NCI-H146 (cell line): ENCODE data around the gene MDFI.

Source experiments
- DNase-seq: peaks from one replicate; lab custom pipeline; 2025; lab: John Stamatoyannopoulos, UW

MDFI gene

DNA sequence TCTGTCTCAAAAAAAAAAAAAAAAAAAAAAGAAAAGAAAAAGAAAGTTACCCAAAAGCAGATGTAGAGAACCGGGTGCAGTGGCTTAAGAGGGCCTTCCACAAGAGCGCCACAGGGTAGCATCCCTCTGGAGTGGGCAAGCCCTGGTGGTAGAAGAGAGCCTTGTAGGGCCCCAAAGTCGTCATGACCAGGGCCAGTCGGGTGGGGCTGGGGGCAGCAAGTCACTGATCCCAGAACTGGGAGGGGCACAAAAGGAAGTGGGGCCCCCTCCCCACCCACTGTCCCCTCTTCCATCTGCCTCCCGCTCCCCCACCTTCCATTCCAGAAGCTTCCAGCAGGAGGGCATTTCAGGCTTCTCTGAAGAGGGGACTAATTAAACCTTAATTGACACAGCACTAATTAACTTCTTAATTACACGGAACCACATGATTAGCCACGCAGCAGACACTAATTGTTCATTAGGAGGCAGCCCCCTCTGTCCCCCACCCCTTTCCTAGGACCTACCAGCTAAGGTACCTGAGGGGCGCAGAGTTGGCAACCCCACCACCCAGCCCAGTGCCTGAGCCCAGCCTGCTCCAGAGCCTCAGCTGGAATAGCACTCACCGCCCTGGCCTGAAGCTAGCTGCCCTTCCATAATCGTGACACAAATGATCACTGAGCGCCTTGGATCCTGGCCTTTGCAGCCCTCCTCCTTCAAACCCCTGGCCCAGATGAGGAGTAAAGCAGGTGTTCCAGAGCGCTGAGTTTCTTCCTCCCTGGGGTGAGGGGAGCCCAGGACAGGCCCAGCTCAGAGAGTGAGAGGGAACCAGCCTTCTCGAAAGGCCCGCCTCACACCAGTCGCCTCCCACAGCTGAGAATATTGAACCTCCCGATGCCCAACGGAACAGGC, 34.8 kb downstream of the MDFI start:
- DNase-seq = no peak

DNA sequence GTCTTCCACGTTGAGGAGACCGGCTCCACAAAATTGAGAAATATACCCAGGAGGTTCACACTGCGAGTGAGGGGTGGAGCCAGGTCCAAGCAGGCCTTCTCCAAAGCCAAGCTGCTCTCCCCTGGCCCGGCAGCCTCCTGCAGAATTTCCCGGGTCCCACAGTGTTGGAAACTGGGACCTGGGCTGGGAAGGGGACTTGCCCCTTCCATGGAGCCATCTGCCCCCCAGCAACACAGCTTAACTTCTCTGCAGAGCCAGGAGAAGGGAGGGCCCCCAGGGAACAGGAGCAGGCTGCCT, 35.4 kb downstream of the MDFI start:
- no peak for DNase-seq

DNA sequence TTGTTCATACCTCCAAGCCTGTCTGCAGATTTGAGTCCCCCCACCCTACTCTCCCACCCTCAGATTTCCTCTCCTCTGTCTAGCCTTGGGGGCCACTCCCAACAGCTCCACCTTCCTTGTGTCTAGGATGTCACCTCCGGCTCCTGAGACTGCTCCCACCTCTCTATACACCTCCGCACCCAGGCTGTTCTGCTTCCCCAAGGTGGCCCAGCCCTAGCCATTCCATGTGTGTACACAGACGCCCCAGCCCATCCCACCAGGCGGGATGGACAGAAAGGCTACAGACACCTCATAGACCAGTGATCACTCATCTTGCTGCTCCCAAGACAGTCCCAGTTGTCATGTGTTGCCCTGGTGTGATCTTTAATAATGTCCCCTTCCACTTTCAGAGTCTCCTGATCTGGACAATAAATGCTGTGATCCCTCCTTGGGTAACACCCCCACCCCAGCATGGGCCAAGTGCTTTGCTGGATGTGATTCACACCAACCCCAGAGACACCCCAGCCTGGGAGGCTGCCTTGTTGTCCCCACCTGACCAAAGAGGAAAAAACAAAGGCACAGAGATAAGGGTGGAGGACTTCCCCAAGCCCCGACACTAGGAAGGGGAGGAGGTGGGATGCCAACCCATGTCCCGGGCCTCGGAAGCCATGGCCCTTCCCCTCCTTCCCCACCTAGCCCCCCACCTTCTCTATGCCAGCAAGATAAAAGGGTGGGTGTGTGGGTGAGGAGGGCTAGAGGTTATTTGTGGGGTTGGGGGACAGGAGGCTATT, 36.1 kb downstream of the MDFI start:
- no peak for DNase-seq

DNA sequence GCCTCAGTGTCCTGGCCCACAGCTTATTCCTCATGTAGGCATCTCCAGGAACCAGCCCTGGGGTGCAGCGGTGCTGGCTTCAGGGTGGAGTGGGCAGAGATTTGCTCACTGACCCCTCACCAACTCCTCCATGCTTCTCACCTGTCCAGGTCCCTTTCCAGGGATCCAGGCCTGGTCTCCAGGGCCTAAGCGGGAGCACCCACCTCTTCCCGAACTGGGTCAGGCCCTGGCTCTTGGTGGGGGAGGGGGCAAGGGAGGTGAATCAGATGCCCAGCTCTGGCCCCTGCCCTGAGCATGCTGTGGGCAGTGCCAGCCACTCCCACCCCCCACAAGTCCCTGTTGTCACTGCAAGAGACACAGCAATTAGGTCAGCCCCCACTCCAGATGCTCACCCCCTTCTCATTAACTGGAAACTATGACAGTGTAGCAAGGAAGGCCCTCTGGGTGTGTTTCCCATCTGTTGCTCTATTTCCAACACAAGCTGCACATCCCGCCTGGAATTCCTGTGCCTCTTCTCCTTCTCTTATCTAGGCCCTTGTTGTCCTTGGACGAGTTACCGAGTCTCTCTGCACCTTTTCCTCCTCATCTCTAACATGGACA, 37.0 kb downstream of the MDFI start:
- DNase-seq = no peak

DNA sequence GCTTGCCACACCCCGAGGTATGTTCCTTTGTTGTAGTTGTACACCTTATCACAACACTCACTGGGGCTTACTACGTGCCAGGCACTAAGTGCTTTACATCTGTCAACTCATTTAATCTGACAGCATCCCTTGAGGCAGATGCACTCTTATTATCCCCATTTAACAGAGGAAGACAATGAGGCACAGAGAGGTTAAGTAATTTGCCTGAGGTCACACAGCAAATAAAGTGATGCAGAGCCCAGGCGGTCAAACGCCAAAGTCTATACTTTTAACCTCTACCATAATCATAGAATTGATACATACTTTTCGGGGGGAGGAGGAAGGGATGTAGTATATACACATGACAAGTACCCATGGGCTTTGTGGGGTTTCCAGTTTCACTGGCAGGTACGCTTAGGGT, 37.7 kb downstream of the MDFI start:
- no peak for DNase-seq

DNA sequence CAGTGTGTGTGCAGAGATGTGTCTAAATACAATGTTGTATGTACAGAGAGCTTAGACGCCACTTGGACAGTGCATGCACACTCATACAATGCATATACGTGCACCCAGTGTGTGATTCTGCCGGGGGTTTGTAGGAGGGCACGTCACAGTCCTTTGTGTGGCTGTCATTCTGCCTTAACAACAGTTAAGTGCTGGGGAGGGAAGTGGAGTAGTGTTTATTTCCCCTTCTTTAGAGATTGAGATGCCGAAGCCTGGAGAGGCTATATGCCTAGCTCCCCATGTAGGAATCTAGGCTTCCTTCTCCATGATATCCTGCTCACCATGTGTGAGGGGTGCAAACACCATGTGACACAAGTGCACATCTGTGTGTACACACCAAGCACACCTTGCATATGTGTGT, 38.2 kb downstream of the MDFI start:
- no peak for DNase-seq

DNA sequence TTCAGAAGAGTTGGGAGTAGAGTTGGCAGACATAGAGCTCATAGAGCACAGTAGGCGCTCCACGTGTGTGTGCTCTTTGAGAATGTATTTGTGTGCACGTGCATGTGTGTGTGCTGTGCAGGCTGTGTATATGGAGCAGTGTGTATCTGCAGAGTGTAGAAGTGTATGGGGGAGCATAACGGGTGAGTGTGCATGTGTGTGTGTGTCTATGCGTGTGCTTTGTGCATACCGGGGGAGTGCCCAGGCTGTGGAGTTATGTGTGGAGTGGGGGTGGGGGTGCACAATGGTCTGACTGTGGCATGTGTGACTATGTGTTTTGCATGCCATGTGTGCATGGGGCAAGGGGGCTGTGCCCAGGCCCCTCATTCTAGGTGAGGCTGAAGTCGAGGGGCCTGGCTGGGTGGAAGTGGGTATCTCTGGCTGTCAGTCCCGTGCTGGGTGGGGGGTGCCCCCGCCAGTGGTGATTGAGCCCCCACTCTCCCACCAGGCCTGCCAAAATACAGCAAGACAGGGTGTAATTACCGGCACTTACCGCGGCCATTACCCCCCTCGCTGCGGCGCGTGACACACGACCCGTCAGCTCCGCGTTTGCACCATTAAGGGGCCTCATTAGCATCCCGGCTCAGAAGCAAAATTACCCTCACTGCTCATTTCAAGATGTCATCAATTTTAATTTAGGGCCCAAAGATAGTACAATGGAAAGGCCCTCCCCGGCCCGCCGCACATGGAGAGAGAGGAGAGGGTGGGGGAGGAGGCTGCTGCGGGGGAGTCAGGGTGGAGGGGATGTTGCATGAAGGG, 39.1 kb downstream of the MDFI start:
- DNase-seq = no peak

DNA sequence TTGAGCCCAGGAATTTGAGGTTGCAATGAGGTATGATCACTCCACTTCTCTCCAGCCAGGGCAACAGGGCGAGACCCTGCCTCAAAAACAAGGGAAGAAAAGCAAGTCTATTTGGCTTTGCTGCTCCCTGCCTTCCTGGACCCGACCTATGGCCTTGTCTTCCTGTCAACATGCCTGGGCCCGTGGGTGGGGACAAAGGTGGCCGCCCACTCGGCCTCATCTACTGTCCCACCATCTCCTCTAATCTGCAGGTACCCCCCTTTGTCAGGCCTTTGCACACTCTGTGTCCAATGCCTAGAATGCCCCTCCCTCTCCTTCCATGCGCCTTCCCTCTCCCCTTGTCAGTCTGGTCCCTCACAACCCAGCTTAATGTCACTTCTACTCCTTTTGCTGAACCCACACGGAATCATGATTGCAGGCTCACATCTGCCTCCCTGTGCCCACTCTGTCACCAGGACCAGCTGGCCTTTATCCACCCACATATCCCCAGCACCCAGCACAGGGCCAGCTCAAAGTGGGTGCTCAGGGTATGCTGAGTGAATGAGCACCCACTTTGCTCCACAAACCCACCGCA, 40.3 kb downstream of the MDFI start:
- DNase-seq = no peak

DNA sequence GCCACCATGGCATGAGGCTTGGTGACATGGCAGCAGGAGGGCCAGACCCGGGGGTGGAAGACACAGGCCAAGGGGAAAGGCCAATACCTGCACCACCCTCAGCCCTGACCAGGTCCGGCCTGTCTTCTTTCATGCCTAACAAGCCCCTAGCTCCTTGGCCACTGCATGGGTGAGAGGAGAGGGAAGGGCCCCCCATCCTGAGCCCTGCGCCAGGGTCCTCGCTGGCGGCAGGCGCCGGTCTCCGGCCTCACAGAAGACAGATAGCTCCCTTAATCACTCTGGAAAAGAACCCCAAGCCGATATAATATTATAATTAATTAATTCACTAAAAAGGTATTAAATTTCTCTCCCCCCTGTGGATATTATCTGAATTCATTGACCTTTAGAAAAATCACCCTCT, 41.4 kb downstream of the MDFI start:
- DNase-seq = no peak

DNA sequence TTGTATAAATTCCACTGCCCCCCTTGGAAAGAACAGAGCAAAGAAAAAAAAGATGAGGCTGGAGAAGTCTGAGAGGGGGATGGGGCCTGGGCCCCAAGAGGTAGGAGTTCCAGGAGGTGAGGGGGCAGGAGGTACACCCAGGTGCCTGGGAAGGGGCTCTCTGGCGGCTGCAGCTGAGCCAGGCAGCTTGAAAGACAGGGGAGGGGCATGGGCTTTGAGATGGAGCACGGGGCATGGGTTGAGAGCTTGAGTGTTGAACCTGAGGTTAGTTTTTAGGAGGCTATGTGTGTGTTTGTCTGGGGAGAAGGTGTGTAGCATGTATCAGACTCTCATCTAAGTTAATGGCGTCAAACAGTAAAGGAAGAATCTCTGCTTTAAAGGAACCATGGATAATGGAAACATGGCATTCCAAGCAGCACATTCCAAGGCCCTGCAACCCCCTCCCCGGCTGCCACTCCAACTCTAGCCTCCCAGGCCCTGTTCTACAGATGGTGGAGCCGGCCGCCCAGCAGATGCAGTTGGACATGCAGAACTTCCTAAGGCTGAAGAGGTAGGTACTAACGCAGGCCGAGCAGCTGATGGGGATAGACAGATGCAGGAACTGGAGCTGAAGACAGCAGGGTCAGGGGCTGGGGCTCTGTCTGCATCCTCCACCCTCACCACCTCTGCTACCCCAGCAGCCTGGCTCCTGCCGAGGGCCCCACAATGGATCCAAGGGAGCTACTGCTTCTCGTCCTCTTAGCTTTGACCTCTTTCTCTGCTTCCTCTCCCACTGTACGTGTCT, 42.1 kb downstream of the MDFI start:
- DNase-seq = no peak

DNA sequence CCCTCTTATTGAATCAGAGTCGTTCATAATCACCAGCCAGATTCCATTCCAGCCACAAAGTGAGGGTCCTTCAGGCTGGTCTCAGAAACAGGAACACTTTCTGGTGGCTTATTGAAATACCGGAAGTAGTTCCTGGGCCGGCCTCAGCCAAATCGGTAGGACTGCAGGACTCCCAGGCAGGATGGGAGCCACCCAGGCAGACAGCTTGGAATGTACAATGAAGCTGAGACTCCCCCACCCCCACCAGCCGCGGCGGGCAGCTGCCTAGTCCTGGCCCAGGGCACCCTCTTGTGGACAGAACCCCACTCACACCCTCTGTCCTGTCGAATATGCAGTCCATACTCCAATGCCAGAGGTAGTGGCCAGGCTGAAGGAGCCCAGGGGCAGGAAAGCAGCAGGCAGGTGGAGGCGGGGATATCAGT, 43.8 kb downstream of the MDFI start:
- peak; percentile 96 for DNase-seq

DNA sequence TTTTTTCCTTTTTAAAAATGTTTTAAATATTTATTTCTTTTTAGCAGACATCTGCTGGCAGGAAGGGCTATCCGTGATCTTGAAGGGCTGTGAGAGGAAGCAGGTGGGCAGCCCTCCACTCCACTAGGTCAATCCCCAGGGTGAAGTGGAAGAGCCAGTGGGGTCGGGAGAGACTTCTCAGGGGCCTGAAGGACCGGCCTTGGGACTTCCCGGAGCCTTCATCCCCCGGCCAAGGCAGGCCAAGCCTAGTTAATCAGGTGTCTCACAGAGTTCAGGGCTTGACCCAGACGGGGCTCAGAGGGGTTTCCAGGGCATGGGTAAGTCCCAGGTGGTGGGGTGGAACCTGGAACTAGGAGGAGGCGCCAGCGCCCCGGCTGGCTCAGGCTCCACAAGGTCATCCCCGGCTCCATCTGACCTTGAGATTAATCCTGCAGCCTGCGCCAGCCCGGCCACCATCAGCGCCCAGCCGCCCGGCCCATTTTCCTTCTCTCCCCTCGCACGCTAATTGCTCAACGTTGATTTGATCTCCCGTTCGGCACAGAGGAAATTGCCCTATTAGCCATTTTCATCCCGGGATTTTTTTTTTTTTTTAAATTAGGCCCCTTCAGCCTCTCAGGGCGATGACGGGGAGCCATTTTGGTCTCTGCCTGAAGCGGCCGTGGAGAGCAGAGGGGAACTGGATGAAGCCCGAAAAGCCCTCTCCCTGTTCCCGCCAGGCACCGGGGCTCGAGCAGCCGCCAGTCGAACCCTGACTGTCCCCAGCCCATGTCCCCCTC, 44.4 kb downstream of the MDFI start:
- DNase-seq = peak; percentile 74

DNA sequence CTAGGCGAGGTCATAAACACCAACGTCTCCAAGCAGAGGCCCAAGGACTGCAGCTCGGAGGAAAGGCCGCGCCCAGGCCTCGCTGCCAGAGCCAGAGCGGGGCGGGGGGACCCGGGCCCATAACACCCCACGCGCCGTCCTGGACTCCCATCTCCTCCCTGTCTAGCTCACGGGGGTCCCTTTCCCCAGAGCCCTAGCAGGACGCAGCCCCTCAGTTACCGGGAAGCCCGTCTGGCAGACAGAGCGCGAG, 44.9 kb downstream of the MDFI start:
- no peak for DNase-seq

DNA sequence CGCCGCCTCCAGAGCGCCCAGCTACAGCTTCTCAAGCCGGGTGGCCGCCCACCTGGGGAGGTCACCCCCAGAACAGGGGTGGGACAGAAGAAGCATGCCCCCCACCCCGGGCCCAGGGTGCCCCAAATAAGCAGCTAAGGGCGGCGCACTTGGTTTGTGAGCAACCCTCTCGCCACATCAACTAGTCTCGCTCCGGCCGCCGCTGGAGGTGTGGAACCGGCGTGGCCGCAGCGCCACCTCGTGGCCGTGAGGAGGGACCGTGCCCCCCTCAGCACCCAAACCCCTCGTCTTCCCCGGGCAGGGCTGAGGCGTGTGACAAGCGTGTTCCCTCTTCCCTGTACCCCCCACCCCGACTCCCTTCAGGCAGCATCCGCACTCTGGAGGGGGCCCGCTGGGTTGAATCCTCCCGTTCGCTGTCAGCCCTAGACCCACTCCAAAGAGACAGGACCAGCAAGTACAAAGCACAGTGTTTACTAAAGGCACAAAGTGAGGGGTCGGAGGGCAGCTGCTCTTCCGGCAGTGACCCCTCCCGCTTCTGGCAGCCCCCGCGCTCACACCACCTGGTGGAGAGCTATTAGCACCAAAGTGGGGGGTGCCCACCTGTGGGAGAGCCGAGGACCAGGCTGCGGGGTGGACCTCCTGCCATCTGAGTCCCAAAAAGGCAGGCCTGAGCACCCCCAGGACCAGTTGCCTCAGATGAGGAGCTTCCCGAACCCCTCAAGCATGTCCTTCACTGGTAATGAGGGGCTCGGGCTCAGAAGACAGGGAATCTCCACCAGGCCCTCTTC, 45.4 kb downstream of the MDFI start:
- peak; percentile 79 for DNase-seq

DNA sequence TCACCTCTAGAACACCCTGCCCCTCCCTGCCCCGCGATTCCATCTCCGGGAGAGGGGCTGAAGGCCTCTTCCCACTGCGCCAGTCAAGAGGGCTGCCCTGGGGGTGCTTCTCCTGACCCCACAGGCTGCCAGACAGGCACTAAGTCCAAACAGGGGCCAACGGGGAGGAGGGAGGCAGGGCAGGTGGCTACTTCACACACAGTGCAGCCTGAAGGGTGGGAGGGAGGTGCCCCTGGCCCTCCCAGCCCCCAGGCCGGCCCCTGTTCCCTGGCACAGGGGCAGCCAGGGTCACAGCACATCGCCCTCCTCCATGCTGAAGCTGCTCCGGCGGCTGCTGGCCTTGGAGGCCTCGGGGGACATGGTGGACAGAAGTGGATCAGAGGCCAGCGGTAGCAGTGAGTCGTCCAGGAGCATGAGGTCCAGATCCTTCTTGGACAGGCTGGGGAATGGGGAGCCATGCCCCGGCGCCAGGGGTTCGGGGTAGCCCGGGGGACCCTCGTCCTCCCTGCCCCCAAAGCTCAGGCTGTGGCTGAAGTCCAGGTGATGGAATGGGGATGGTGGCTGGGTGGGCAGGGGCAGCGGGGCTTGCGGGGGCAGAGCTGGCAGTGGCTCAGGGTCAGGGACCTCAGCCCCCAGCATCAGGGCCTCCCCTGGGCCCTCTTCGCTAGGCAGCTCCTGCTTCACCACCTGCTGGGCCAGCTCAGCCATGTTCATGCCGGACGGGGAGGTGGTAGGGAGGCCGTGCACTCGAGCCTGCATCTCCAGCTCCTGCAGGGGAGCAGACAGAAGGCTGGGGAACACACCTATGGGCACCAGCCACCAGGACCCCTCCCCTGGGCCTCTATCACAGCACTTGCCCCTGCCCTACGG, 46.3 kb downstream of the MDFI start:
- no peak for DNase-seq

DNA sequence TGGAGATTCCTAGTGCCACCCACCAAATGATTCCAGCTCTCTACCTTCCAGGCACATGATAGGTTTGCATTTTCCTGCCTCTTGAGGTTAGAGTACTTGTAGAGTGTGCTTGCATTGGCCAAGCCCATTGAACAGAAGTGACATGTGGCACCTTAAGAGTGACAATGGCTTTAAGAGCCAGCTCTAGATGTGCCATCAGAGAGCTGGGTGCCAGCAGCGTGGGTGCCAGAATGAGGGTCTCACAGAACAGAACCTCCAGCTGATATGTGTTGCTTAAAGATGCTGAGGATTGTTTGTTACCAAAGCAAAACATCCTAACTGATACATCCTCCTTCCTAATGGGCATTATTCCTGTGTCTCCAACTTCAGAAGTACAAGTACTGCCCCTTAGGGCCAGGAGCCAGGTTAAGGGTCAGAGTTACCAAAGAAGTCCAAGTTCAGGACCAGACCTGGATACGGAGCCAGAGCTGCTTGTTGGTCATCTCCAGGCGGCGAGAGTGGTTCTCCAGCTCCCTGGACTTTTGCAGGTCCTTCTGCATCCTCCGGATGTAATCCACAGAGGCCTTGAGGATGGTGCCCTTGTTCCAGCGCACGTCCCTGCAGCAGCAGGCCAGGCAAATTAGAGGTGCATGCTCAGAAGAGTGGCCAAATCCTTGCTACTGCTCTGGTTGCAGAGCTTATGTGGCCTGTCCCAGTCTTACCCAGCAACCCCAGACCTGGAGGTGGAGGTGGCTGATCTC, 47.5 kb downstream of the MDFI start:
- DNase-seq = no peak

DNA sequence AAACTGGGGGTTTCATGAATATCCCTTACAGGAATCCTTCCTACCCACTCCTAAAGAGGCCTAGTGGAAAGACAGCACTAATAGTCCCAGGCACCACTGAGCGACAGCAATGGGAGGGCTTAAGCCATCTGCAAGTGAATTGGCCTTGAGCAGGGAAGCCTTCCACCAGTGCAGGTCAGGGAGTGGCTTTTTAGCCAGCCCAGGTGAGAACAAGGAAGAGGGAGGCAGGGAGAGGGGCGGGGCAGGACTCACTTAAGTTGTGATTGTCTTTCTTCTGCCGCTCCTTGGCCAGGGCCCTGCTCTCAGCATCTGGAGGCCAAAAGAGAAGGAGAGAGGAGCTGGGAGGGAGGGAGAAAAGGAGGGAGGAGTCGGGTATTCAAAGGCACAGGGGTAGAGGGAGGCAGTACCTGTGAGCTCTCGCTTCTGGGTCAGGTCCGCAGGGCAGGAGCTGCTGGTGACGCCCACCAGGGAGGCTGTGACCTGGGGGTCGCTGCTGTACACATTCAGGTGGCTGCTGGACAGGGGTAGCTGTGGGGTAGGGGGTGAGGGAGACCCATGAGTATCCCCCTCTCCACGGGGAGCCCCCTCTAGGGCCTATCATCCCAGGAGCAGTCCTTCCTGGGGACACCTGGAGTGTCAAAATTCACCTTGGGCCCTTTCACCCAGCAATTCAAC, 49.4 kb downstream of the MDFI start:
- DNase-seq = no peak
